T-helper 9 cell (primary cell): ENCODE results near the gene NOP9.

Experiments used
- DNase-seq: peaks from one replicate; pipeline ENCODE4 v3.0.0-alpha.2; 2020

NOP9 gene

GRCh38 chr14:24356208-24356607 is 56.6 kb downstream of the NOP9 start:
- no peak for DNase-seq
